AG10803 (cell line): Measurements from ENCODE around the gene PEX19.

ENCODE experiments used
- DNase-seq: peaks from one replicate; pipeline ENCODE4 v3.0.0; 2010; ENCODE audit warnings: low read depth
- H3K4me3 ChIP-seq: 2 replicates; pipeline ENCODE4 v1.5.1; 2011; ENCODE audit warnings: mild to moderate bottlenecking, low read length, control low read depth
- CTCF ChIP-seq: conservative IDR thresholded peaks from 2 replicates; pipeline ENCODE4 v1.5.1; 2011; ENCODE audit warnings: mild to moderate bottlenecking, low read length, control low read depth, inconsistent platforms

The PEX19 gene

GRCh38 chr1:160284782-160285344 is at the start of gene PEX19:
Gene PEX19 (minus strand): TSS chr1:160285133. CDS start chr1:160285124, 9 bp downstream.
- TF ChIP-seq CTCF, result no peak
- DNase-seq, result peak; percentile 93
- H3K4me3 ChIP-seq, result peak within 1 kb of the TSS; percentile 91

GRCh38 chr1:160332516-160332915 is 47.6 kb upstream of the PEX19 start:
- no peak for DNase-seq
- no peak overlapping the region for H3K4me3 ChIP-seq
- TF ChIP-seq CTCF, result no peak

- DNase-seq, result no peak
- 0 out of 2 replicates have a peak, but pooled peaks have one; percentile 3 for TF ChIP-seq CTCF
- no peak overlapping the region for H3K4me3 ChIP-seq
Observed at GRCh38 chr1:160330119-160330518, 45.2 kb upstream of the PEX19 start.

- TF ChIP-seq CTCF, result no peak
- DNase-seq, result no peak
- H3K4me3 ChIP-seq, result no peak overlapping the region
Observed at GRCh38 chr1:160328184-160328583, 43.3 kb upstream of the PEX19 start.

- TF ChIP-seq CTCF, result no peak
- no peak for DNase-seq
- no peak overlapping the region for H3K4me3 ChIP-seq
Observed at GRCh38 chr1:160326418-160326817, 41.5 kb upstream of the PEX19 start.

- H3K4me3 ChIP-seq, result no peak overlapping the region
- no peak for DNase-seq
- TF ChIP-seq CTCF, result no peak
Observed at GRCh38 chr1:160325252-160325651, 40.3 kb upstream of the PEX19 start.

- TF ChIP-seq CTCF, result no peak
- no peak overlapping the region for H3K4me3 ChIP-seq
- no peak for DNase-seq
Observed at GRCh38 chr1:160322831-160323230, 37.9 kb upstream of the PEX19 start.
